Activated CD4-positive, alpha-beta T cell treated with anti-CD3 and anti-CD28 coated beads for 24 hours (primary cell): Measurements from ENCODE around the gene NFKB1.

Source experiments
- DNase-seq, 2 donors: peaks; one replicate each; pipeline ENCODE4 v3.0.0-alpha.2; 2020; ENCODE audit warnings: low read depth in 2 of 2

NFKB1 gene

DNA sequence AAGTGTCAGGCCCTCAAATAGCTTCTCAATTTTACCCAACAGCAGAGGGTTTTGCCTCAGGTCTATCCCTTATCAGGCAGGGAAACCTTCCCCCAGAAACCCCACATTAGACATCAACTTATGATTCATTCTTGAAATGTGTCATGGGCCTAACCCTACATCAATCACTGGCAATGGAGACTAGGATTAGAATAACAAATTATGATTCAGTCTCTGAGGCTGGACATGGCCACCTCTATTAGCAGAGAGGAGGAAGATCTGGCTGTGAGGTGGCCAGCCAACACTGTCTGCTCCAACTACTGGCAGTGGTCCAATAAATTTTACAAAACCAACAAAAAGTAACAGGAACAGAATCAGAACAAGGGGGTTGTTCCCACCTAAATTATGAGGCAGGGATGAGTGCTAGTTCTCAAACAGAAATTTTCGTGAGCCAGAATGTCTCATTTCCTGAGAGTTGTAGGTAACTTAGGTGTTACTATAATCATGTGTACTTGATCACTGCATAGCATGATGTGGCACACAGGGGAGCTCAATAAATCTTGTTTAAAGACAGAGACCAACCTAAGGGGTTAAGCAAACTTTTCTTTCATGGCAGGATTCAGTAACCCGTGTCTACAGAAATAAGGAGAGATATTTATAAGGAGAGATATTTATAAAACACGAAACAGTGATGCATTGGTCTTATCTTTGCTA is 126.8 kb downstream of the NFKB1 start:
- DNase-seq, result no peak

GRCh38 chr4:102629673-102630072 is 128.5 kb downstream of the NFKB1 start:
- DNase-seq, result no peak

GRCh38 chr4:102631616-102632015 is 130.5 kb downstream of the NFKB1 start:
- DNase-seq, result no peak

DNA sequence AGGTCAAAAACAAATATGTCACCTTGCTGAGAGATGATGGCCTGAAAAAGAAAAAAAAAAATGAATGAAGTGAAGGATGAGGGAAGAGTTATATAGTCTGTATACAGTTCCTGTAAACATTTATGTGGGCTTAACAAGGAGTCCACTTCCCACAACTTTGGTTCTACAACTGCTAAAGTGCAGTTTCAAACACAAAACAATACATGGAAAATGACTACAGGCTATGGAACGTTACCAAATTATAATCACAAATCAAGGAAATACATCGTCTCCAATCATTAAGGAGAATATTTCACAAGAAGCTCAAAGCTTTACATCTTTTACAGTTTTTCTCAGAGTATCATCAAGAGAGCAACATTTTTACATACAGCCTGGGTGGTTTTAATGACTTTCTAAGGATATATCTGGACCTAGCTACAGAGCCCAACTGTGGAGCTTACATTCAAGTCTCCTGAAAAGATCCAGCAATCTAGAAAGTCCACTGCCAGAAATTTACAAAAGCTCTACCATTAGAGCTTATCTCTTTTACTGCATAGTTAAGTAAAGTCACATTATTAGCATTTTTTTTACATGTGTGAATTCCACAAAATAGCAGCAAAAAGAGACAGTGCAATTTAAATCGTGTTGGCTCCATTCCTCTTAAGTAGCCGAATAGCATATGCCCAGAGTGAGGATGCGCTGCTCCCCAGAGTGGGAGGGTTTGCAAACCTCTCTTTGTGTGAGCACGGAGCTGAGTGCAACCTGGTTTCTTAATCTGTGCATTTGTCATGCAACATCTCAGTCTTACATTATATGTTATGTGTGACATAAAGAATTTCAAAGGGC is 131.3 kb downstream of the NFKB1 start:
- no peak for DNase-seq

DNA sequence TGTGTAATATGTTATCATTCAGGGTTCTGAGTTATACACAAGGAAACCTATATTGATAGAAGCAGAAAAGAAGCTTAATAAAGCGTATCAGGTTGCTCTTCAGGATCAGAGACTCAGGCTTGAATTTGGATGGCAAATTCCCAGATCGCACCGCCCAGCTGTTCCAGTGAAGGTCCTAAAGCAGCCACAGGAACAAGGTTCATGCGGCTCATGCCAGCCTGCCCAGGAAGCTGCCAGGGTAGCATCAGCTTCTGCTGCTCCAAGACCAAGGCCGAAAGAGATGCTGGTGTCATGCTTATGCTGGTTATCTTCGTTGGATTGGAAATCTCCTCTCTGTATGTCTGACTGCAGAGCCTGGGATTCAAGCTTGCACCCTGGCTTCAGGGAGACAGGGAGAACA is 131.9 kb downstream of the NFKB1 start:
- no peak for DNase-seq

DNA sequence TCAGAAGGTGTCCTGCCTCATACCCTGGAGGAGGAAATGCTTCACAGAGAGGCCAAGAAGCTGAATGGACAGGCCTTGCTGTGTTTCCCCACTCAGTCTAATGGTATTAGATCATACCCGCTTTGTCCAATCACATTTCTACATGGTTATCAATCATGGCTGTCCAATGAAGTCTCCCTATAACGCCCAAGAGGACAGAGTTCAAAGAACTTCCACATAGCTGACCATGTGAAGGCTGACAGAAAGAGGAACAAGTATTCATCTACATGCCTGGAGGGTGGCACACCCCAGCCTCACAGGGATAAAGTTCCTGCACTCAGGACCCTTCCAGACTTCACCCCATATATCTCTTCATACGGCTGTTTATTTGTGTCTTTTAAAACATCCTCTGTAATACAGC is 136.2 kb downstream of the NFKB1 start:
- DNase-seq, result no peak

DNA sequence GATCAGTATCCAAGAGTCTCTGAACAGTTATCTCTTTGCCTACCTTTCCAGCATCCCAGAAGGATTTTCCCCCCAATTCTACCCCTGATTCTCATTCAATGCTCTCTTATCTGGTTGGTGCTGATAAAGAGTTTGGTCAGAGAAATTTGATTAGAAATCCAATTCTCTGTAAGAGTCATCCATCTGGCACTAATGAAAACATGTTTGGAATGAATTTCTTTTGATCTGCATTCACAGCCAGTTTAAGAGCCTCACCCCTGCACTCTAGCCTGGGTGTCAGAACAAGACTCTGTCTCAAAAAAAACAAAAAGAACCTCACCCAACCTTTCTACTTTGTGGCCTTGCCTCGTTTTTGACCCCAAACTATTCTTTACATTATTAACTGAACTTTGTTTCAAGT is 137.5 kb downstream of the NFKB1 start:
- DNase-seq, result no peak

- DNase-seq, result no peak
Measured at GRCh38 chr4:102639598-102639997, 138.4 kb downstream of the NFKB1 start.

DNA sequence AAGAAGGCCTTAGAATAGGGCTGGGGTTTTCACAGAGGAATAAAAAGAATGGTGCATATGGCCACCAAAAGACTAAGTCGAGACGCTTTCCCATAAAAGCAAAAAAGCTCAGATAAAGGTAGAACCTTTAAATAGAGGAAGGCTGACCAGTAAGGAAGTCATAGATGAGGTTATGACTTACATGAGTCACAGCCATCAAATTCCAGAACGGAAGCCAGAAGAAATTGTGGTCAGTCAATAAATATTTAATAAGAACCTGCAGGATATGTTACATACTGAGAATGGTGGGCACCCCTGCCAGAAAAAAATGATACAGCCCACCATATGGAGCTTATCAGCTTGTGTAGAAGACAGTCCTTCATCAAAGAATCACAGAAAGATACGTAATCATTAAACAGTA is 139.5 kb downstream of the NFKB1 start:
- no peak for DNase-seq

DNA sequence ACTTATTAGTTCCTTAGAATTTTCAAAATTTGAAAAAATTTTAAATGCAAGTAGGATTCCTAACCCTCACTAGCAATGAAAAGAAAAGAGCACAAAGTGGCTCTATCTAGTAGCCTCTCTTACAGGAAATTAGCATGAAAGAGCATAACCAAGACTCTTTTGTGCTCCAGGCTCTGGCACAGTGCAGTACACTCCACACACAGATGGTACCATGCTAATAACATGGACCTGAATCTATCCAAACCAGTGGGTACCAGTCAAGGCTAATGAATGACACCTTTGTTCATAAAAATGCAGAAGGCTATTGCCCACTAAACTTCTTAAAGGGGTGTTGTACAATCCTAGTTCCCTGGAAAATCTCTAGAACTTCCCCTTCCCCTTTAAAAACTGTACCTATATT is 140.6 kb downstream of the NFKB1 start:
- no peak for DNase-seq

DNA sequence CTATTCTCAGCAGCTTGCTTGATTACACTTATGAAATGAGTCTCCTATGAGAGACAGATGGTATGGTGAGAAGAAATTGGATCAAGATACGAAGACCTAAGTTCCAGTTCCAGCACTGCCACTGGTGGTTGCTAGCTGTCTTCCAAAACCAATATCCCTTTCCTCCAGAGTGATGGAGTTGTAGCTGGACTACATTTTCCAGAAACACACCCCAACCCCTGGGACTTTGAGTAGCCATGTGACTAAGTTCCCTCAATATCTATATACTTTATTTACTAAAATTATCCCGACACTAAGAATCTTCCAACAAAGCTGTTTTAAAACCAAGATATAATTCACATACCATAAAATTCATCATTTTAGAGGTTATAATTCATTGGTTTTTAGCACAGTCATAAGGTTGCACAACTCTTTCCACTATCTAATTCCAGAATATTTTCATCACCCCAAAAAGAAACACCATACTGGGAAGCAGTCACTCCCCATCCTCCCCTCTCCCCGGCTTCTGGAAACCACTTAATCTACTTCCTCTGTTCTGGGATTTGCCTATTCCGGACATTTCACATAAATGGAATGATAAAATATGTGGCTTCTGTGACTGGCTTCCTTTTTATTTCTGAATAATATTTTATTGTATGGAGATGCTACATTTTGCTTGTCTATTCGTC is 141.6 kb downstream of the NFKB1 start:
- DNase-seq, result no peak

GRCh38 chr4:102647117-102647516 is 146.0 kb downstream of the NFKB1 start:
- no peak for DNase-seq

- DNase-seq, result no peak
Measured at GRCh38 chr4:102657206-102657605, 156.0 kb downstream of the NFKB1 start.

- no peak for DNase-seq
Measured at GRCh38 chr4:102663073-102663472, 161.9 kb downstream of the NFKB1 start.

DNA sequence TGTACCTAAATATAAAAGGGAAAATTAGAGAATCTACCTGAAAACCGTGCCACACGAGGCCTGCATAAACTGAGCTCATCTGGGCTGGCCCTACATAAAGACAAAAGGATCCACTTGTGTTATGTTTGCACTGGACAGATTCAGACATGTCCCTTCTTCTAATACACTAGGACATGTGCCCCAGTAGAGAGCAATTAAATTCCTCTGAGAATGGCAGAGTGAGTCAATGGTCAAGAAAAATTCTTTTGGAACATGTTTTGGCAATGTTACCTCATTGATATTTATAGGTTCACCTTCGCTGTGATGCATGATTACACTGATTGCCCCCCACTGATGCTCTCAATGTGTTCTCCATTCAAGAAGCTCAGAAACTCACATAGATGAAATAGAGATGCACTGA is 164.4 kb downstream of the NFKB1 start:
- no peak for DNase-seq
